Measurements from ENCODE around the gene MMP12. TPM values are rescaled to one million over a fixed set of nuclear protein-coding genes. Genes with fewer than 3 reads are reported as not detected.

MMP12 gene
- polyA plus RNA-seq, 3 donors: not detected

GRCh38 chr11:102842930-102843329, 31.9 kb downstream of the MMP12 start:
- no CpG with 5 or more reads among the region's 1 CpG for WGBS (ENCODE audit: insufficient coverage)
- H3K4me2 ChIP-seq (replicated peaks; ENCODE audit: extremely low read depth, low read length, poor library complexity, severe bottlenecking): no peak overlapping the region

GRCh38 chr11:102840018-102840417, 34.8 kb downstream of the MMP12 start:
- H3K9me3 Mint-ChIP-seq: peaks cover 0 to 1% (median 0%) of the 10 kb centered on the region in 7 donors
- no peak overlapping the region for H2AFZ ChIP-seq (ENCODE audit: insufficient read depth, low read depth, low read length, poor library complexity, severe bottlenecking)
- H3K4me3 Mint-ChIP-seq: no peak overlapping the region
- H3K36me3 ChIP-seq (replicated peaks in 1 of 2; ENCODE audit: control insufficient read depth in 1 of 2, insufficient read depth in 2 of 2, low read length in 2 of 2): no peaks in the 10 kb centered on the region
- H4K20me1 ChIP-seq (ENCODE audit: insufficient read depth, low read length): no peaks in the 10 kb centered on the region
- no peak for DNase-seq
- H3K4me3 ChIP-seq (replicated peaks in 1 of 3; ENCODE audit: low read depth in 2 of 3, low read length in 3 of 3): no peak overlapping the region
- H3K27me3 Mint-ChIP-seq (ENCODE audit: low read depth in 3 of 3): peaks cover 3 to 5% (median 3%) of the 10 kb centered on the region in 3 donors
- TF ChIP-seq, protein P1, sequence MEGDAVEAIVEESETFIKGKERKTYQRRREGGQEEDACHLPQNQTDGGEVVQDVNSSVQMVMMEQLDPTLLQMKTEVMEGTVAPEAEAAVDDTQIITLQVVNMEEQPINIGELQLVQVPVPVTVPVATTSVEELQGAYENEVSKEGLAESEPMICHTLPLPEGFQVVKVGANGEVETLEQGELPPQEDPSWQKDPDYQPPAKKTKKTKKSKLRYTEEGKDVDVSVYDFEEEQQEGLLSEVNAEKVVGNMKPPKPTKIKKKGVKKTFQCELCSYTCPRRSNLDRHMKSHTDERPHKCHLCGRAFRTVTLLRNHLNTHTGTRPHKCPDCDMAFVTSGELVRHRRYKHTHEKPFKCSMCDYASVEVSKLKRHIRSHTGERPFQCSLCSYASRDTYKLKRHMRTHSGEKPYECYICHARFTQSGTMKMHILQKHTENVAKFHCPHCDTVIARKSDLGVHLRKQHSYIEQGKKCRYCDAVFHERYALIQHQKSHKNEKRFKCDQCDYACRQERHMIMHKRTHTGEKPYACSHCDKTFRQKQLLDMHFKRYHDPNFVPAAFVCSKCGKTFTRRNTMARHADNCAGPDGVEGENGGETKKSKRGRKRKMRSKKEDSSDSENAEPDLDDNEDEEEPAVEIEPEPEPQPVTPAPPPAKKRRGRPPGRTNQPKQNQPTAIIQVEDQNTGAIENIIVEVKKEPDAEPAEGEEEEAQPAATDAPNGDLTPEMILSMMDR (IDR thresholded peaks at IDR 0.05): no peak
- no peaks in the 10 kb centered on the region for H3K4me1 Mint-ChIP-seq
- intact Hi-C loops (cut with micrococcal nuclease): no loop called here
- H3K9ac ChIP-seq (ENCODE audit: insufficient read depth, low read length, poor library complexity, severe bottlenecking): no peak overlapping the region
- WGBS (ENCODE audit: insufficient coverage): no CpG with 5 or more reads among the region's 5 CpGs
- H3K79me2 ChIP-seq (ENCODE audit: insufficient read depth, low read length): no peaks in the 10 kb centered on the region
- no peaks in the 10 kb centered on the region for H3K4me1 ChIP-seq (ENCODE audit: control insufficient read depth in 1 of 2, insufficient read depth in 2 of 2, low read length in 2 of 2)
- H3K27ac ChIP-seq (ENCODE audit: low read depth in 1 of 2, low read length in 2 of 2): no peak overlapping the region
- no peaks in the 10 kb centered on the region for H3K27me3 ChIP-seq (ENCODE audit: control insufficient read depth in 2 of 2, insufficient read depth in 2 of 2, low read length in 2 of 2)
- no peaks in the 10 kb centered on the region for H3K9me3 ChIP-seq (replicated peaks in 1 of 2; ENCODE audit: control insufficient read depth in 1 of 2, insufficient read depth in 1 of 2, low read length in 2 of 2)
- H3K36me3 Mint-ChIP-seq: no peaks in the 10 kb centered on the region
- H3K4me2 ChIP-seq (replicated peaks; ENCODE audit: extremely low read depth, low read length, poor library complexity, severe bottlenecking): no peak overlapping the region
- H3K27ac Mint-ChIP-seq: peak overlapping the region in 1 of 7 donors; percentile 30

More at GRCh38 chr11:102842930-102843329, 31.9 kb downstream of the MMP12 start:
- intact Hi-C loops (cut with micrococcal nuclease): no loop called here
- no peak overlapping the region for H2AFZ ChIP-seq (ENCODE audit: insufficient read depth, low read depth, low read length, poor library complexity, severe bottlenecking)
- no peak for DNase-seq
- no peak overlapping the region for H3K27ac ChIP-seq (ENCODE audit: low read depth in 1 of 2, low read length in 2 of 2)
- no peak overlapping the region for H3K4me3 ChIP-seq (replicated peaks in 1 of 3; ENCODE audit: low read depth in 2 of 3, low read length in 3 of 3)
- TF ChIP-seq, protein P1 (IDR thresholded peaks at IDR 0.05): no peak
- H3K9me3 Mint-ChIP-seq: peaks cover 0 to 3% (median 0%) of the 10 kb centered on the region in 7 donors
- no peaks in the 10 kb centered on the region for H3K27me3 ChIP-seq (ENCODE audit: control insufficient read depth in 2 of 2, insufficient read depth in 2 of 2, low read length in 2 of 2)
- H3K79me2 ChIP-seq (ENCODE audit: insufficient read depth, low read length): no peaks in the 10 kb centered on the region
- no peak overlapping the region for H3K27ac Mint-ChIP-seq
- H3K36me3 Mint-ChIP-seq: no peaks in the 10 kb centered on the region
- H3K27me3 Mint-ChIP-seq (ENCODE audit: low read depth in 3 of 3): peaks cover 3 to 7% (median 7%) of the 10 kb centered on the region in 3 donors
- no peak overlapping the region for H3K4me3 Mint-ChIP-seq
- H3K9me3 ChIP-seq (replicated peaks in 1 of 2; ENCODE audit: control insufficient read depth in 1 of 2, insufficient read depth in 1 of 2, low read length in 2 of 2): no peaks in the 10 kb centered on the region
- H3K4me1 Mint-ChIP-seq: no peaks in the 10 kb centered on the region
- no peaks in the 10 kb centered on the region for H4K20me1 ChIP-seq (ENCODE audit: insufficient read depth, low read length)
- no peak overlapping the region for H3K9ac ChIP-seq (ENCODE audit: insufficient read depth, low read length, poor library complexity, severe bottlenecking)
- no peaks in the 10 kb centered on the region for H3K36me3 ChIP-seq (replicated peaks in 1 of 2; ENCODE audit: control insufficient read depth in 1 of 2, insufficient read depth in 2 of 2, low read length in 2 of 2)
- no peaks in the 10 kb centered on the region for H3K4me1 ChIP-seq (ENCODE audit: control insufficient read depth in 1 of 2, insufficient read depth in 2 of 2, low read length in 2 of 2)
